Measurements from ENCODE around the gene CT83. TPM values are rescaled to one million over a fixed set of nuclear protein-coding genes. Genes with fewer than 3 reads are reported as not detected.

CT83 gene
- total and polyA plus RNA-seq, 2 of the 8 experiments (the other 6 are each of a cell fraction or from before 2014, with no cell fraction given): not detected

DNA sequence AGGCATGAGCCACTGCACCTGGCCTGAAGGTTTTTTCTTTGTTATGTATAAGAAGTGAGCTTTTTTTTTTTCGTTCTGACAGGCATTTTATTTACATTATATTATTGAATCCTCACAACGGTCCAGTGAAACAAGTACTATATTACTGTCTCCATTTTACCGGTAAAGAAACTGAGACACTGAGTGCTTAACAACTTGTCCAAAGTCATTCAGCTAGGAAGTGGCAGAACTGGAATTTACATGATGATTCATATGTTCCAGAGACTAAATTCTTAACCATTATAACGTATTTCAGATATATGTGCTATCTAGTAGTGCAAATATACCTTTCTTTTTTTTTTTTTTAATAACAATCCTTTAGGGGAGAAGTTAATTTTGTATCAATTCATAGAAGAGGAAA, 44.8 kb downstream of the CT83 start:
- Histone ChIP-seq H3K9me3 (ENCODE audit: insufficient read depth in 2 of 2, low read depth in 1 of 2, low read length in 1 of 2) (no peaks in the 10 kb centered on the region), H4K20me1 (replicated peaks in 1 of 2; ENCODE audit: control insufficient read depth in 1 of 2, insufficient read depth in 2 of 2, low read length in 2 of 2) (no peaks in the 10 kb centered on the region), H2BK5ac (ENCODE audit: low read depth, low read length) (no peak overlapping the region), H4K91ac (replicated peaks; ENCODE audit: insufficient read length, low read length) (no peak overlapping the region), H3K23ac (ENCODE audit: insufficient read length) (no peak overlapping the region), H3K36me3 (ENCODE audit: control insufficient read depth in 2 of 4, insufficient read depth in 4 of 4, low read length in 3 of 4) (no peaks in the 10 kb centered on the region), H3K4me1 (replicated peaks in 1 of 4; ENCODE audit: control insufficient read depth in 3 of 4, insufficient read depth in 4 of 4, low read length in 3 of 4) (no peaks in the 10 kb centered on the region), H3K4me3 (ENCODE audit: extremely low read depth in 1 of 4, insufficient read depth in 2 of 4, low read depth in 3 of 4, low read length in 4 of 4) (no peak overlapping the region), H3K18ac (ENCODE audit: extremely low read depth, low read length) (no peak overlapping the region), H2BK120ac (replicated peaks; ENCODE audit: low read depth, low read length) (no peak overlapping the region), H2BK12ac (ENCODE audit: low read depth, low read length) (no peak overlapping the region), H3K27me3 (replicated peaks in 1 of 4; ENCODE audit: control insufficient read depth in 3 of 4, extremely low read depth in 1 of 4, insufficient read depth in 3 of 4, low read length in 3 of 4) (no peaks in the 10 kb centered on the region), H3K4me2 (ENCODE audit: insufficient read depth in 1 of 2, low read depth in 2 of 2, low read length in 2 of 2) (no peak overlapping the region), H4K5ac (ENCODE audit: insufficient read length, low read depth, low read length) (no peak overlapping the region), H3K23me2 (ENCODE audit: low read depth, low read length) (no peaks in the 10 kb centered on the region), H3K14ac (ENCODE audit: insufficient read length) (no peak overlapping the region), H2BK15ac (ENCODE audit: low read length) (no peak overlapping the region), H2AFZ (ENCODE audit: low read length) (no peak overlapping the region), H3K9ac (replicated peaks in 1 of 4; ENCODE audit: extremely low read depth in 1 of 4, low read depth in 3 of 4, low read length in 3 of 4) (no peak overlapping the region), H2AK5ac (ENCODE audit: low read depth, low read length) (no peak overlapping the region), H2BK20ac (ENCODE audit: low read length) (no peak overlapping the region), H4K8ac (ENCODE audit: extremely low read depth, insufficient read depth, low read length) (no peak overlapping the region), H3K79me1 (ENCODE audit: low read depth, low read length) (no peaks in the 10 kb centered on the region), H3K79me2 (ENCODE audit: control insufficient read depth in 1 of 2, insufficient read depth in 2 of 2, low read length in 2 of 2) (no peaks in the 10 kb centered on the region), H3K27ac (ENCODE audit: low read depth, low read length) (no peak overlapping the region), H3K4ac (replicated peaks; ENCODE audit: insufficient read length, low read depth, low read length) (no peak overlapping the region), H3K56ac (replicated peaks; ENCODE audit: insufficient read length, low read depth, low read length) (no peak overlapping the region)
- no peak for DNase-seq (ENCODE audit: low read depth in 1 of 2, low spot score in 2 of 2)
- POLR2A ChIA-PET (ENCODE audit: partially characterized antibody): no interaction called here
- WGBS, 2 experiments (ENCODE audit: extremely low coverage in 1 of 2, insufficient coverage in 1 of 2, insufficient read length in 1 of 2, insufficient replicate concordance in 2 of 2, low coverage in 1 of 2, low lambda C conversion rate in 2 of 2, missing lambda C conversion rate in 1 of 2): 88% methylated on average over 3 of the region's 4 CpGs; no CpG with 5 or more reads in 1 of the 2 experiments
- CTCF ChIA-PET (ENCODE audit: partially characterized antibody): interaction anchor here (0.6 kb wide), 1 partner anchor 18 kb away, joined by 3 read pairs; no protein-coding TSS in a partner anchor
- no peak for TF ChIP-seq CTBP2 (IDR thresholded peaks at IDR 0.05; ENCODE audit: borderline replicate concordance, insufficient read depth, insufficient read length, low read length)
- no peak for TF ChIP-seq TEAD4 (IDR thresholded peaks at IDR 0.05; ENCODE audit: low read depth, low read length)
- no peak for FAIRE-seq

Measured in H1 (cell line).